Left ventricle myocardium inferior (tissue), 1 donor: Measurements from ENCODE around the gene NPC1. TPM values are rescaled to one million over a fixed set of nuclear protein-coding genes. Genes with fewer than 3 reads are reported as not detected.

Experiments used
- DNase-seq: peaks from one replicate; pipeline ENCODE4 v3.0.0-alpha.2; 2020
- H3K27ac ChIP-seq: fragments of 200-600 bp; replicated peaks from 2 replicates; pipeline ENCODE4 v1.8.0; 2021
- H3K27me3 ChIP-seq: fragments of 200-600 bp; 2 replicates; pipeline ENCODE4 v1.8.0; 2021; ENCODE audit warnings: low read depth
- H3K36me3 ChIP-seq: fragments of 200-600 bp; 2 replicates; pipeline ENCODE4 v1.8.0; 2021
- H3K4me1 ChIP-seq: fragments of 200-600 bp; 2 replicates; pipeline ENCODE4 v1.8.0; 2021
- H3K4me3 ChIP-seq: fragments of 200-600 bp; 2 replicates; pipeline ENCODE4 v1.8.0; 2021; ENCODE audit warnings: mild to moderate bottlenecking, moderate library complexity
- H3K9me3 ChIP-seq: fragments of 200-600 bp; replicated peaks from 2 replicates; pipeline ENCODE4 v1.8.0; 2021
- intact Hi-C: fragments of 100-400 bp; cut with micrococcal nuclease; formaldehyde crosslinking; loops from one replicate; pipeline ENCODE4 v1.11.0; 2022
- total RNA-seq: library from RNA; stranded (reverse); fragmentation: NEBNext Ultra II Directional; extraction: Animal tissue kit (Norgen Biotek cat#: 25700); gene quantifications from one replicate; pipeline ENCODE4 v1.2.1, GENCODE V29; 2021
- TF ChIP-seq, protein P1 (sequence below): fragments of 200-600 bp; IDR thresholded peaks from 2 replicates; pipeline ENCODE4 v1.8.0; 2021; ENCODE audit warnings: antibody characterized with exemption, mild to moderate bottlenecking, borderline replicate concordance
- donor health status: DM: no; HTN: yes; CAD: no; lungs with severe emphysema.

The NPC1 gene
- total RNA-seq, 1 donor from 2014 or later: 10.3 TPM

DNA sequence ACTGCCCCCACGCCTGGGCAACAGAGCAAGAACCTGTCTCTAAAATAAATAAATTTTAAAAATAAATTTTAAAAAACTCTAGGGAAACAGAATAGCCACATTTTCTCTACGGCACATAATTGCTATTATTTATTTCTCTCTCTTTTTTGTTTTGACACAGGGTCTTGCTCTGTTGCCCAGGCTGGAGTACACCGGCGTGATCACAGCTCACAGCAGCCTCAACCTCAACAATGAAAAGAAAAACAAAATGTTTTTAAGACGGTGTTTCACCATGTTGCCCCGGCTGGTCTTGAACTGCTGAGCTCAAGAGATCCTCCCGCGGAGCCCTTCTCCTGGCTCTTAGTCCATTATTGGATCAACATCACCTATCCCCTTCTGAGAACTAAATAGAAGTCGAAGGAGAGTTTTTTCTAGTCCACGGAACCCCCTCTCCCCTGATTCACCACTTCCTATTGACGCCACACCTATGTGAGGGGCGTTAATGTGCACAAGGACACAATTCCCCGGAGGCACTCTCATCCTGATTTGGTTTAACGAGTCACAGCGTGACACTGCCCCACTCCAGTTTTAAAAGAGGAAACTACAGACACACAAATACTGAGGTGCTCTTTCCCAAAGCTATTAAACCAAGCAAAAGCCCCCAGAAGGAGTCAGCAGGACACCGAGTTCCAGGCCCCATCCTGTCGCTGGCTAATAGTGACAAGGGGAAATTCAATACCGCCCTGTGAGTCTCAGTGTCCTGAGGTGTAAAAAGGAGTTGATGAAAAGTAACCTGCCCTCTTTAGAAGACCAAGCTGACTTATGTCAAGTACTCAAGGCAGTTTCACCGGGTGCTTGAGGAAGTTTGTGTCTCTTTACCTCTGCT, 1.1 kb downstream of the NPC1 start:
- peaks cover 55% of the 10 kb centered on the region for H3K4me1 ChIP-seq
- peak overlapping the region; percentile 81 for H3K4me3 ChIP-seq
- no peaks in the 10 kb centered on the region for H3K9me3 ChIP-seq
- no peak for DNase-seq
- intact Hi-C loops: loop anchor here (5.0 kb wide), 2 partner anchors 68 to 83 kb away; partner anchors contain the start of gene RMC1
- no peaks in the 10 kb centered on the region for H3K36me3 ChIP-seq
- TF ChIP-seq, protein P1, sequence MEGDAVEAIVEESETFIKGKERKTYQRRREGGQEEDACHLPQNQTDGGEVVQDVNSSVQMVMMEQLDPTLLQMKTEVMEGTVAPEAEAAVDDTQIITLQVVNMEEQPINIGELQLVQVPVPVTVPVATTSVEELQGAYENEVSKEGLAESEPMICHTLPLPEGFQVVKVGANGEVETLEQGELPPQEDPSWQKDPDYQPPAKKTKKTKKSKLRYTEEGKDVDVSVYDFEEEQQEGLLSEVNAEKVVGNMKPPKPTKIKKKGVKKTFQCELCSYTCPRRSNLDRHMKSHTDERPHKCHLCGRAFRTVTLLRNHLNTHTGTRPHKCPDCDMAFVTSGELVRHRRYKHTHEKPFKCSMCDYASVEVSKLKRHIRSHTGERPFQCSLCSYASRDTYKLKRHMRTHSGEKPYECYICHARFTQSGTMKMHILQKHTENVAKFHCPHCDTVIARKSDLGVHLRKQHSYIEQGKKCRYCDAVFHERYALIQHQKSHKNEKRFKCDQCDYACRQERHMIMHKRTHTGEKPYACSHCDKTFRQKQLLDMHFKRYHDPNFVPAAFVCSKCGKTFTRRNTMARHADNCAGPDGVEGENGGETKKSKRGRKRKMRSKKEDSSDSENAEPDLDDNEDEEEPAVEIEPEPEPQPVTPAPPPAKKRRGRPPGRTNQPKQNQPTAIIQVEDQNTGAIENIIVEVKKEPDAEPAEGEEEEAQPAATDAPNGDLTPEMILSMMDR: no peak
- H3K27ac ChIP-seq: peak overlapping the region; percentile 99
- H3K27me3 ChIP-seq: peaks cover 15% of the 10 kb centered on the region

DNA sequence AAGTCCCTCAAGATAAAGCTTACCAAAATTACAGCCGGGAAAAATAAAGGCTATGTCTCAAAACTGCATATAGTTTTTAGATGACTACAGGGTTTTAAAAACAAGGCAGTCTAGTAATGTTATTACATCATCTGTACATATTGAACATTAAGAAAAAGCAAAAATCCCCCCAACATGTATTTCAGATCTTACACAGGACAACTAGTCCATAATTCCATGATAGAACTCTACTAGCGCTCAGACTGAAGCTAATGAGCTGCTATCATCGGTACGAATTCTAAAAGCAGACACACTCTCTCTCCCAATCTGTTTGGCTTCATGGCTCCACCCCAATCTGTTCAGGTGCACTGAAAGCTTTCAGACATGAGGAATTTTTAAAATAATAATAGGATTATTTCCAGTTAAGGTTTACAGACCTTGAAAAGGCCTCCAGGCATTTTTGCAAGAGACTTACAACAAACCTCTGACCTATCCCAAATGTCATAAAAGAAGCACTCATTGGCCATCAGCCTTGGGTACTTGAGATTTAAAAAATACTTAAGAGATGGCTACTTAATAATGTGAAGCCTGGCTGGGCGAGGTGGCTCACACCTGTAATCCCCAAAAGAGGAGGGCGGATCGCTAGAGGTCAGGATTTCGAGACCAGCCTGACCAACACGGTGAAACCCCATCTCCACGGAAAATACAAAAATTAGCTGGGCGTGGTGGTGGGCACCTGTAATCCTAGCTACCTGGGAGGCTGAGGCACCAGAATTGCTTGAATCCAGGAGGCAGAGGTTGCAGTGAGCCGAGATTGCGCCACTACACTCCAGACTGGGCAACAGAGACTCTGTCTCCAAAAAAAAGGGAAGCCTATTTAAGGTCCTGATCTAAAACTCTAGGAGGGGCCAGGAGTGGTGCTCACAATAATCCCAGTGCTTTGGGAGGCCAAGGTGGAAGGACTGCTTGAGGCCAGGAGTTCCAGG, 2.0 kb downstream of the NPC1 start:
- Histone ChIP-seq H3K4me1 (peaks cover 63% of the 10 kb centered on the region), H3K4me3 (peak overlapping the region; percentile 81), H3K36me3 (no peaks in the 10 kb centered on the region), H3K9me3 (no peaks in the 10 kb centered on the region), H3K27me3 (peaks cover 6% of the 10 kb centered on the region), H3K27ac (no peak overlapping the region)
- intact Hi-C loops: no loop called here
- DNase-seq: no peak
- TF ChIP-seq, protein P1: no peak

DNA sequence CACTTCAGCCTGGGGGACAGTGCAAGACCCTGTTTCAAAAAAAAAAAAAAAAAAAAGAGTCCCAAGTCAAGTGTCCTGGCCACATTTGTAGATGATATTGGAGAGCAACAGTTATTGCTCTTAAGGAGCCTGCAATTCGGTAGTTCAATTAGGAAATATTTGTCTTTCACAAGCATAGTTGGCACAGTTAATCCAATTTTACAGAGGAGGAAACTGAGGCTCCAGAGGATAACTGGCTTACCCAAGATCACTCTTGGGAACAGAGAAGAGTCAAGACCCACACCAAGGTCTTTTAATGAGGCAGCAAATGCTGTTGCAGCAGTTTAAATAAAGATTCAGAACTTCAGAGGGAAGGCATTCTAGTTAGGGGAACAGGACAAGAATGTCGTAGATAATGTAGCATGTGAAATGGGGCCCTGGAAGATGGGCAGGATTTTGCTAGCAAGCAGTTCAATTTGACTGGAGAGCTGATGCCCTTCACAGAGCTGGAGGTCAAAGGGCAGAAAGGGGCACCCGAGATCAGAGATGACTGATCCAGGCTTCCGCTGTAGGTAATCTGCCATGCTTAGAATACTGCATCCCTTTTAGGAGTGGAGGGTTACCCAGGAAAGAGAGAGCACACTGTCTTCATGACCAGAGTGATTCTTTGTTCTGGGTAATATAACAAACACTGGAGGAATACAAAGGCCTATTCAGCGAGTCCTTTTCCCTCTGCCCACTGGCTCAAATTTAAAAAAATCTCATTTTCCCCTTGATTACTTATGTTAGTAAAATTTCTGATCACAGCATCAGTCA, 3.0 kb downstream of the NPC1 start:
- H3K4me1 ChIP-seq: peaks cover 74% of the 10 kb centered on the region

DNA sequence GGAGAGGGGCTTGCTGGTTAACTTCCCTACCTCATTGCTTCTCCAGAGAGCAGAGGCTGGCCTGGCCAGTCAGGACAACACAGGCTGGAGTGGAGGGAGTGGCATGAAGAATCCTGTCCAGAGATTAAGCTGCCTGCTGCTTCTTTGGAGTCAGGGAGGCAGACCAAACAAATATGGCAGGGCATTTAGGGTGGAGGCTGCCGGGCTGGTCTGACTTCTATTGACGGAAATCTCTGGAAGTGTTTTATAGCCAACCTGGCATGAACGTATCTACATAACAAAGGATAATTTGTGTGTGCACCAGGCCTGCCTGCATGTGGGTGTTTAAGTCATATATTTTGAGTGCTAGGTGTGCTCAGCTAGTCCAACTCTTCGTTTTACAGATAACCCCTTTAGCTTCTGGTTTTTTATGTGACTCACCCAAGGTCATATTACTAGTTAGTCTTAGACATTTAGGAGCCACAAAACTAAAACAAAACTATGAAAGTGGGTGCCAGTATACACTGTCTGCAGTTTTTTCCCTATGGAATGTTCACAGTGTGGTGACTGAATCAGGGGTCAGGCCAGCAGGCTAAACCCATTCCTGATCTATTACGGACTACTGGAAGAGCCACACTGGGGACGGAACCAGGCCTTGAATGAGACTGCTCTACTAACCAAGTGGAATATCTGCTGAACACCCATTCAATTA, 5.5 kb downstream of the NPC1 start:
- Histone ChIP-seq H3K36me3 (peaks cover 3% of the 10 kb centered on the region), H3K27ac (no peak overlapping the region), H3K27me3 (no peaks in the 10 kb centered on the region), H3K9me3 (no peaks in the 10 kb centered on the region), H3K4me3 (no peak overlapping the region), H3K4me1 (peaks cover 61% of the 10 kb centered on the region)
- intact Hi-C loops: no loop called here
- no peak for DNase-seq
- TF ChIP-seq, protein P1: no peak

More for the DNA sequence above, 3.0 kb downstream of the NPC1 start:
- Histone ChIP-seq H3K4me3 (no peak overlapping the region), H3K27ac (no peak overlapping the region), H3K9me3 (no peaks in the 10 kb centered on the region), H3K27me3 (no peaks in the 10 kb centered on the region), H3K36me3 (no peaks in the 10 kb centered on the region)
- TF ChIP-seq, protein P1: no peak
- DNase-seq: no peak
- intact Hi-C loops: no loop called here
